Sigmoid colon (tissue), 7 donors: ENCODE results near the gene RBFOX1. TPM values are rescaled to one million over a fixed set of nuclear protein-coding genes. Genes with fewer than 3 reads are reported as not detected.

ENCODE experiments used
- DNase-seq: peaks from one replicate; pipeline ENCODE4 v3.0.0-alpha.2; 2019
- H3K27ac ChIP-seq, 4 donors: fragments of 200-600 bp; sonication (generic); one replicate each; pipeline ENCODE4 v1.5.1; 2016 to 2019; ENCODE audit warnings: mild to moderate bottlenecking in 1 of 4
- H3K27me3 ChIP-seq, 3 donors: fragments of 200-600 bp; sonication (generic); one replicate each; pipeline ENCODE4 v1.5.1; 2019; ENCODE audit warnings: mild to moderate bottlenecking in 1 of 3
- H3K36me3 ChIP-seq, 4 donors: fragments of 200-600 bp; sonication (generic); one replicate each; pipeline ENCODE4 v1.5.1; 2016 to 2019
- H3K4me1 ChIP-seq, 4 donors: fragments of 200-600 bp; sonication (generic); one replicate each; pipeline ENCODE4 v1.5.1; 2017 to 2019
- H3K4me3 ChIP-seq, 4 donors: fragments of 200-600 bp; sonication (generic); one replicate each; pipeline ENCODE4 v1.5.1; 2017 to 2019; ENCODE audit warnings: mild to moderate bottlenecking in 2 of 4, moderate library complexity in 1 of 4
- H3K9me3 ChIP-seq, 4 donors: fragments of 200-600 bp in 3 of 4; sonication (generic) in 3 of 4; one replicate each; pipeline versions ENCODE4 v1.5.1 to v1.6.1; 2013 to 2019
- CTCF ChIP-seq, 4 experiments: fragments of 450-650 bp in 3 of 4; fragments of 200-600 bp in 1 of 4; IDR thresholded peaks; one replicate each; pipeline ENCODE4 v1.5.1; 2016 to 2019; ENCODE audit warnings: antibody characterized with exemption in 4 of 4, mild to moderate bottlenecking in 3 of 4, moderate library complexity in 2 of 4
- EP300 ChIP-seq, 4 donors: sonication (generic); formaldehyde crosslinking; IDR thresholded peaks; one replicate each; pipeline ENCODE4 v1.6.1; 2017; ENCODE audit warnings: antibody characterized with exemption in 4 of 4
- POLR2A ChIP-seq, 2 donors: fragments of 450-650 bp; IDR thresholded peaks; one replicate each; pipeline ENCODE4 v1.6.1; 2016; ENCODE audit warnings: antibody characterized with exemption in 2 of 2, mild to moderate bottlenecking in 2 of 2, moderate library complexity in 2 of 2
- POLR2AphosphoS5 ChIP-seq, 4 donors: sonication (generic); formaldehyde crosslinking; IDR thresholded peaks; one replicate each; pipeline ENCODE4 v1.6.1; 2017; ENCODE audit warnings: antibody characterized with exemption in 4 of 4
- WGBS, 2 donors: extraction: QIAGEN DNeasy Blood & Tissue Kit; methylation state at CpG; one replicate each; pipeline ENCODE4 v1.1.7; 2013; 5-methylcytosine and 5-hydroxymethylcytosine counted together
- intact Hi-C: fragments of 100-400 bp; cut with DNase I; formaldehyde crosslinking; loops from one replicate; pipeline ENCODE4 v1.15.1; 2023
- polyA plus RNA-seq, 3 donors: library from polyadenylated mRNA; stranded (reverse); fragments of 200-250 nt; gene quantifications; one replicate each; pipeline ENCODE4 v1.2.3, GENCODE V29; 2013
- total RNA-seq, 4 donors: library from RNA; depleted of rRNA; stranded (reverse); fragments of >200 nt; gene quantifications; one replicate each; pipeline ENCODE4 v1.1.0, GENCODE V29; 2016
- donor health status: healthy with polysubstance abuse.
- donor health status: Bipolar disorder and iron deficiency.
- donor health status: healthy.

The RBFOX1 gene
- total and polyA plus RNA-seq, 7 donors: under 0.01 to 4.4 (median 0.51) TPM; not detected in 3

DNA sequence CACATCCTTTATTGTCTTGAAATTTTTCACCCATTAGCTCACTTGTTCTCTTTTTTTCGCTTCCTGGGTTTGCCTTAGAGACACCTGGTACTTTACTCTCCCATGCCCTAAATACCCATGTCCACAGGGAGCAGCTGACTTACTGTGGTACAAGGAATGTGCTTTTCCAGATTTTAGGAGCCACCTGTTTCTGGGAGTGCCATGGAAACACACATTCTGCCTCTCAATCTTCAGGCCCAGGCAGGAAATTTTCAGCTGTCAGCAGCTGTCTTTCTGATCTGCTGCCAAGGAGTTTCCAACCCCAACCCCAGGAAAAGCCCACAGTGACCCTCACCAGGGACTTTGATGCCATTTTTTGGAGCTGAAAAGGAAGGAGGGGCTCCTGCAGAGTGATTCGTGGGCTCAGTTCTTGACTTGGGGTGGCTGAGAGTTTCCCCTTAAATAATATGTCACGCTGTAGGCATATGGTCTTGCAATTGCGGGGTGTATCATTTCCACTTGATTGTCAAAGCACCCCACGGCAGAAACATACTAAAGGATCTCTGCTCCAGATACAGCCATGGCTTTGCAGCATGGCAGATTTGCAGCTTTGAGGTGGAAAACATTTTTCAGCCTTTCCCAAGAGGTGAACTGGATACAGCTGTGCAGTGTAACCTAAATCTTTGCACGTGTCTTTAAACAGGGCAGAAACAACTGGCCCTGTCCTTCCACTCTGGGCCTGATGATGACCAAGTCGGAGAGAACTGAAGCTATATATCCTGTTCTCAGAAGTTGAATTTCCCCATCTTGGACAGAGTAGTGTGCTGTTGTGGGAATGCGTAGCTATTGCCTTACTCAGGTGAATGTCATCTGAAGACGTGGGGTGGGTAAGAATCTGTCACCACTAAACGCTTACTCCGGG lies 19.2 kb downstream of the RBFOX1 start:
- DNase-seq: no peak
- H3K27me3 ChIP-seq: no peaks in the 10 kb centered on the region
- no peak for TF ChIP-seq EP300 (IDR thresholded peaks at IDR 0.05)
- TF ChIP-seq POLR2A (IDR thresholded peaks at IDR 0.05): no peak
- no peak for TF ChIP-seq POLR2AphosphoS5 (IDR thresholded peaks at IDR 0.05)
- TF ChIP-seq CTCF (IDR thresholded peaks at IDR 0.05): no peak
- H3K4me3 ChIP-seq: no peak overlapping the region
- H3K36me3 ChIP-seq: no peaks in the 10 kb centered on the region
- 82 to 83% methylated on average over 11 of the region's 11 CpGs for WGBS, 2 donors
- no peaks in the 10 kb centered on the region for H3K4me1 ChIP-seq
- no peak overlapping the region for H3K27ac ChIP-seq
- intact Hi-C loops: no loop called here
- no peaks in the 10 kb centered on the region for H3K9me3 ChIP-seq

- WGBS, 2 donors: 74 to 80% methylated on average over 5 of the region's 5 CpGs
- intact Hi-C loops: no loop called here
- TF ChIP-seq EP300 (IDR thresholded peaks at IDR 0.05) (no peak), CTCF (IDR thresholded peaks at IDR 0.05) (no peak), POLR2A (IDR thresholded peaks at IDR 0.05) (no peak), POLR2AphosphoS5 (IDR thresholded peaks at IDR 0.05) (no peak)
Measured at GRCh38 chr16:7355758-7356157, 23.1 kb downstream of the RBFOX1 start.

DNA sequence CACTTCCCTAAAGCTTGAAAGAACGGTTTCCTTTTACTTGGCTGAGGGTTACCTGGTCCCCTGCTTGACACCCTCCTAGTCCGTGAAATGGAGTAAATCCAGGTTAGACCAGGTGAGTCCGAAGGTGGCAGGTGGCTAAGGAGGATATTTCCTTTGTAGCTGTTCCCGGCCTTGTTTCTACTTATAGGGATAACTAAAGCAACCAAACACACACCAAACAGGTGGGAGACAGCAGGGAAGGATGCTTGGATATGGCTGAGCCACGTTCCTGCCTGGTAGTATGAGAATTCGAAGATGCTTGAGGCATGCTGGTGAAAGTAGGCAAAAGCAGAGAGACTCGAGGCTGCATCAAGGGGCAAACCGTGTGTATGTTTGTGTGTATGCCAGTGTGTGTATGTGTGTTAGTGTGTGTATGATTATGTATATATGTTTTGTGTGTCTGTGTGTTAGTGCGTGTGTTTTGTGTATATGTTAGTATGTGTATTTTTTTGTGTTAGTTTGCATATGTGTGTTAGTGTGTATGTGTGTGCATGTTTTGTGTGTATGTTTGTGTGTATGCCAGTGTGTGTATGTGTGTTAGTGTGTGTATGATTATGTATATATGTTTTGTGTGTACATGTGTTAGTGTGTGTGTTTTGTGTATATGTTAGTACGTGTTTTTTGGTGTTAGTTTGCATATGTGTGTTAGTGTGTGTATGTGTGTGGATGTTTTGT lies 28.9 kb downstream of the RBFOX1 start:
- WGBS, 2 donors: 84 to 88% methylated on average over 10 of the region's 10 CpGs
- TF ChIP-seq EP300 (IDR thresholded peaks at IDR 0.05): no peak
- TF ChIP-seq POLR2A (IDR thresholded peaks at IDR 0.05): no peak
- no peak for TF ChIP-seq POLR2AphosphoS5 (IDR thresholded peaks at IDR 0.05)
- TF ChIP-seq CTCF (IDR thresholded peaks at IDR 0.05): no peak
- peaks cover 0 to 12% (median 6%) of the 10 kb centered on the region in 4 donors for H3K4me1 ChIP-seq
- H3K36me3 ChIP-seq: no peaks in the 10 kb centered on the region
- no peaks in the 10 kb centered on the region for H3K27me3 ChIP-seq
- intact Hi-C loops: no loop called here
- no peak overlapping the region for H3K4me3 ChIP-seq
- DNase-seq: no peak
- no peak overlapping the region for H3K27ac ChIP-seq
- H3K9me3 ChIP-seq: no peaks in the 10 kb centered on the region

More at GRCh38 chr16:7355758-7356157, 23.1 kb downstream of the RBFOX1 start:
- DNase-seq: no peak
- H3K9me3 ChIP-seq: no peaks in the 10 kb centered on the region
- H3K27ac ChIP-seq: no peak overlapping the region
- no peaks in the 10 kb centered on the region for H3K4me1 ChIP-seq
- H3K27me3 ChIP-seq: no peaks in the 10 kb centered on the region
- no peaks in the 10 kb centered on the region for H3K36me3 ChIP-seq
- no peak overlapping the region for H3K4me3 ChIP-seq

GRCh38 chr16:7362231-7362630 lies 29.6 kb downstream of the RBFOX1 start:
- intact Hi-C loops: no loop called here
- WGBS, 2 donors: 87 to 95% methylated on average over 6 of the region's 6 CpGs
- Histone ChIP-seq H3K4me1 (peaks cover 0 to 12% (median 6%) of the 10 kb centered on the region in 4 donors), H3K9me3 (no peaks in the 10 kb centered on the region), H3K4me3 (no peak overlapping the region), H3K36me3 (no peaks in the 10 kb centered on the region), H3K27me3 (no peaks in the 10 kb centered on the region), H3K27ac (no peak overlapping the region)
- no peak for DNase-seq
- no peak for TF ChIP-seq POLR2AphosphoS5 (IDR thresholded peaks at IDR 0.05)
- no peak for TF ChIP-seq CTCF (IDR thresholded peaks at IDR 0.05)
- no peak for TF ChIP-seq POLR2A (IDR thresholded peaks at IDR 0.05)
- no peak for TF ChIP-seq EP300 (IDR thresholded peaks at IDR 0.05)
